Measurements from ENCODE around the gene IL37.

IL37 gene

DNA sequence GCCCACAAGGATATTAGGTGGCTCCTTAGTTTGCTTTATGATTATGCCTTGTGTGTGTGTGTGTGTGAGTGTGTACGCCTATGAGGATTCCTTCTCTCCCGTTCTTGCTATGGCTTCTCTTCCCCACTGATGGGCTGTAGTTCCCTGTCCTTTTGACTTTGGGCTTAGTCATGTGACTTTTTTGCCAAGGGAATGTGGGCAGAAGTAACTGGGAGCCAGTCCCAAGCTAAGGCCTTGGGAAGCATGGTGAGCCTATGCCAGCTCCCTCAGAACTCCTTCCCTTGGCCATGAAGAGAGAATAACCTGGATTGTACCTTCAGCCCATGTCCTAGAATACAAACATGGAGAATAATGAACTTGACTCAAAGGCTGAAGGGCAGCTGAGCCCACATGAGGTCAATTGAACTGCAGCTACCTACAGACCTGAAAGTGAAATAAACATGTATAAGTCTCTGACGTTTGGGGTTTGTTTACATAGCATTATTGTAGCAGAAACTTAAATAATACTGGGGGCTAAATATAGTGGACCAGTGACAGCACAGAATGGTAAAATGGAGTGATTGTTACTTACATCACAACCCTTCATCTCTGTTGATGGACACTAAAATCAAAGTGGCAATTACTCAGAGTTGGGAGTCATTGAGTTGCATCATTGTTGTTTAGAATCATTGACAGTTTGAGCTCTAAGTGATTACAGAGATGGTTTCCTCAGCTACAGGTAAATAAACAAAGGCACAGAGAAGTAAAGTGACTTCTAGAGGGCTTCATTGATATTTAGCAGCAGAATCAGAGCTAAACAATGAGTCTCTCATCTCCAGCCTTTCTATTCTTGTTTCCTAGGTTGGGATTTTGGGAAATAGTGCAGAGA is 51.6 kb downstream of the IL37 start:
- TF ChIP-seq ZFX (IDR thresholded peaks at IDR 0.05; ENCODE audit: borderline replicate concordance): no peak
- TF ChIP-seq, protein P1, sequence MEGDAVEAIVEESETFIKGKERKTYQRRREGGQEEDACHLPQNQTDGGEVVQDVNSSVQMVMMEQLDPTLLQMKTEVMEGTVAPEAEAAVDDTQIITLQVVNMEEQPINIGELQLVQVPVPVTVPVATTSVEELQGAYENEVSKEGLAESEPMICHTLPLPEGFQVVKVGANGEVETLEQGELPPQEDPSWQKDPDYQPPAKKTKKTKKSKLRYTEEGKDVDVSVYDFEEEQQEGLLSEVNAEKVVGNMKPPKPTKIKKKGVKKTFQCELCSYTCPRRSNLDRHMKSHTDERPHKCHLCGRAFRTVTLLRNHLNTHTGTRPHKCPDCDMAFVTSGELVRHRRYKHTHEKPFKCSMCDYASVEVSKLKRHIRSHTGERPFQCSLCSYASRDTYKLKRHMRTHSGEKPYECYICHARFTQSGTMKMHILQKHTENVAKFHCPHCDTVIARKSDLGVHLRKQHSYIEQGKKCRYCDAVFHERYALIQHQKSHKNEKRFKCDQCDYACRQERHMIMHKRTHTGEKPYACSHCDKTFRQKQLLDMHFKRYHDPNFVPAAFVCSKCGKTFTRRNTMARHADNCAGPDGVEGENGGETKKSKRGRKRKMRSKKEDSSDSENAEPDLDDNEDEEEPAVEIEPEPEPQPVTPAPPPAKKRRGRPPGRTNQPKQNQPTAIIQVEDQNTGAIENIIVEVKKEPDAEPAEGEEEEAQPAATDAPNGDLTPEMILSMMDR (IDR thresholded peaks at IDR 0.05): no peak
- no peak overlapping the region for H3K27ac ChIP-seq

GRCh38 chr2:112967023-112967422 is 56.1 kb downstream of the IL37 start:
- no peak overlapping the region for H3K27ac ChIP-seq
- TF ChIP-seq, protein P1 (IDR thresholded peaks at IDR 0.05): no peak
- no peak for TF ChIP-seq ZFX (IDR thresholded peaks at IDR 0.05; ENCODE audit: borderline replicate concordance)
